Neural crest cell (in vitro differentiated cells): ENCODE results near the gene PON1. TPM values are rescaled to one million over a fixed set of nuclear protein-coding genes. Genes with fewer than 3 reads are reported as not detected.

Source experiments
- DNase-seq: peaks from one replicate; pipeline ENCODE4 v3.0.0; 2021; ENCODE audit warnings: low read depth, mixed read lengths, low spot score
- H3K27ac Mint-ChIP-seq: one replicate; pipeline ENCODE4 v1.8.0; 2021; ENCODE audit warnings: mild to moderate bottlenecking, mixed read lengths; ENCODE audit not compliant: unreplicated experiment
- H3K27me3 Mint-ChIP-seq: 2 replicates; pipeline ENCODE4 v1.8.0; 2021; ENCODE audit warnings: low read depth, mild to moderate bottlenecking, mixed read lengths
- H3K36me3 Mint-ChIP-seq: 2 replicates; pipeline ENCODE4 v1.8.0; 2021; ENCODE audit warnings: low read depth, mild to moderate bottlenecking, mixed read lengths
- H3K4me1 Mint-ChIP-seq: 2 replicates; pipeline ENCODE4 v1.8.0; 2021; ENCODE audit warnings: mixed read lengths
- H3K4me3 Mint-ChIP-seq: one replicate; pipeline ENCODE4 v1.8.0; 2021; ENCODE audit warnings: mild to moderate bottlenecking, mixed read lengths
- H3K9me3 Mint-ChIP-seq: 2 replicates; pipeline ENCODE4 v1.8.0; 2021; ENCODE audit warnings: mixed read lengths
- CTCF ChIP-seq: fragments of 200-600 bp; sonication (generic); conservative IDR thresholded peaks from 2 replicates; pipeline ENCODE4 v1.5.0; 2021; ENCODE audit warnings: antibody characterized with exemption, mild to moderate bottlenecking
- total RNA-seq: library from RNA; stranded (reverse); gene quantifications from 2 replicates; pipeline ENCODE4 v1.2.1, GENCODE V29; 2021

The PON1 gene
- total RNA-seq, 1 donor from 2014 or later, result not detected

- no peak for DNase-seq
- no peaks in the 10 kb centered on the region for H3K36me3 Mint-ChIP-seq
- no peaks in the 10 kb centered on the region for H3K27me3 Mint-ChIP-seq
- no peaks in the 10 kb centered on the region for H3K9me3 Mint-ChIP-seq
- no peak for TF ChIP-seq CTCF
- no peak overlapping the region for H3K4me3 Mint-ChIP-seq
- H3K4me1 Mint-ChIP-seq, result no peaks in the 10 kb centered on the region
- no peak overlapping the region for H3K27ac Mint-ChIP-seq
Observed at GRCh38 chr7:95318501-95319100, 5.7 kb downstream of the PON1 start.

GRCh38 chr7:95317966-95318365 lies 6.4 kb downstream of the PON1 start:
- DNase-seq, result no peak
- H3K27ac Mint-ChIP-seq, result no peak overlapping the region
- H3K4me3 Mint-ChIP-seq, result no peak overlapping the region
- H3K27me3 Mint-ChIP-seq, result no peaks in the 10 kb centered on the region
- no peaks in the 10 kb centered on the region for H3K9me3 Mint-ChIP-seq
- no peaks in the 10 kb centered on the region for H3K36me3 Mint-ChIP-seq
- no peaks in the 10 kb centered on the region for H3K4me1 Mint-ChIP-seq
- no peak for TF ChIP-seq CTCF

GRCh38 chr7:95317546-95317945 lies 6.8 kb downstream of the PON1 start:
- no peak for DNase-seq
- H3K4me1 Mint-ChIP-seq, result no peaks in the 10 kb centered on the region
- no peak for TF ChIP-seq CTCF
- H3K9me3 Mint-ChIP-seq, result no peaks in the 10 kb centered on the region
- H3K27ac Mint-ChIP-seq, result no peak overlapping the region
- no peak overlapping the region for H3K4me3 Mint-ChIP-seq
- H3K27me3 Mint-ChIP-seq, result no peaks in the 10 kb centered on the region
- H3K36me3 Mint-ChIP-seq, result no peaks in the 10 kb centered on the region

GRCh38 chr7:95316588-95316987 lies 7.7 kb downstream of the PON1 start:
- no peak for DNase-seq
- Mint-ChIP-seq H3K4me1 (no peaks in the 10 kb centered on the region), H3K4me3 (no peak overlapping the region), H3K27ac (no peak overlapping the region), H3K36me3 (no peaks in the 10 kb centered on the region), H3K27me3 (no peaks in the 10 kb centered on the region), H3K9me3 (no peaks in the 10 kb centered on the region)
- TF ChIP-seq CTCF, result no peak

GRCh38 chr7:95312561-95312960 lies 11.8 kb downstream of the PON1 start:
- Mint-ChIP-seq H3K9me3 (no peaks in the 10 kb centered on the region), H3K4me1 (peaks cover 12% of the 10 kb centered on the region), H3K27ac (no peak overlapping the region)

More at GRCh38 chr7:95312561-95312960, 11.8 kb downstream of the PON1 start:
- Mint-ChIP-seq H3K27me3 (no peaks in the 10 kb centered on the region), H3K36me3 (no peaks in the 10 kb centered on the region), H3K4me3 (no peak overlapping the region)
- DNase-seq, result no peak
- no peak for TF ChIP-seq CTCF
